ENCODE results near the gene PLEKHG2.

The PLEKHG2 gene

GRCh38 chr19:39401549-39402345 is 10.7 kb upstream of the PLEKHG2 start:
- Histone ChIP-seq H3K27me3 (ENCODE audit: insufficient read depth, low read depth) (no peaks in the 10 kb centered on the region), H4K20me1 (ENCODE audit: insufficient read depth) (no peaks in the 10 kb centered on the region), H3K27ac (peak overlapping the region; percentile 95), H3K4me1 (ENCODE audit: low read depth, poor library complexity, severe bottlenecking) (peaks cover 84% of the 10 kb centered on the region), H3K4me2 (peak overlapping the region; percentile 98), H3K79me2 (ENCODE audit: insufficient read depth, low read depth) (no peaks in the 10 kb centered on the region), H2AFZ (ENCODE audit: low read depth) (peak overlapping the region; percentile 65), H3K4me3 (IDR thresholded peaks at IDR 0.05; ENCODE audit: insufficient read depth, low read depth, low read length) (no peak overlapping the region), H3K36me3 (ENCODE audit: insufficient read depth) (no peaks in the 10 kb centered on the region), H3K9ac (peak overlapping the region; percentile 91; the same call in 1 of the 2 replicates)
- TF ChIP-seq CTCF (conservative IDR thresholded peaks at IDR 0.05; ENCODE audit: low read depth, low read length) = no peak

GRCh38 chr19:39402346-39403300 is 9.8 kb upstream of the PLEKHG2 start:
- Histone ChIP-seq H3K79me2 (ENCODE audit: insufficient read depth, low read depth) (peaks cover 7% of the 10 kb centered on the region; the same call in 1 of the 2 replicates), H3K27me3 (ENCODE audit: insufficient read depth, low read depth) (no peaks in the 10 kb centered on the region), H3K4me2 (peak overlapping the region; percentile 98), H2AFZ (ENCODE audit: low read depth) (peak overlapping the region; percentile 65), H3K9ac (peak overlapping the region; percentile 91), H3K4me1 (ENCODE audit: low read depth, poor library complexity, severe bottlenecking) (peaks cover 75% of the 10 kb centered on the region), H3K36me3 (ENCODE audit: insufficient read depth) (no peaks in the 10 kb centered on the region), H3K27ac (peak overlapping the region; percentile 95), H4K20me1 (ENCODE audit: insufficient read depth) (no peaks in the 10 kb centered on the region), H3K4me3 (IDR thresholded peaks at IDR 0.05; ENCODE audit: insufficient read depth, low read depth, low read length) (no peak overlapping the region)
- no peak for TF ChIP-seq CTCF (conservative IDR thresholded peaks at IDR 0.05; ENCODE audit: low read depth, low read length)

- H4K20me1 ChIP-seq (ENCODE audit: insufficient read depth) = no peaks in the 10 kb centered on the region
- no peaks in the 10 kb centered on the region for H3K27me3 ChIP-seq (ENCODE audit: insufficient read depth, low read depth)
- H2AFZ ChIP-seq (ENCODE audit: low read depth) = peak overlapping the region; percentile 65; the same call in 1 of the 2 replicates
- peak overlapping the region; percentile 91 for H3K9ac ChIP-seq
- peak overlapping the region; percentile 98 for H3K4me2 ChIP-seq
- TF ChIP-seq CTCF (conservative IDR thresholded peaks at IDR 0.05; ENCODE audit: low read depth, low read length) = no peak
- H3K4me3 ChIP-seq (IDR thresholded peaks at IDR 0.05; ENCODE audit: insufficient read depth, low read depth, low read length) = no peak overlapping the region
- no peaks in the 10 kb centered on the region for H3K36me3 ChIP-seq (ENCODE audit: insufficient read depth)
- peaks cover 17% of the 10 kb centered on the region for H3K79me2 ChIP-seq (ENCODE audit: insufficient read depth, low read depth)
- H3K4me1 ChIP-seq (ENCODE audit: low read depth, poor library complexity, severe bottlenecking) = peaks cover 66% of the 10 kb centered on the region
- H3K27ac ChIP-seq = peak overlapping the region; percentile 95
Observed at GRCh38 chr19:39403331-39404312, 8.8 kb upstream of the PLEKHG2 start.

All from KMS-11 (cell line).